OCI-LY7 (cell line): ENCODE measurements around the gene SEC14L2.

Experiments used
- EZH2phosphoT487 ChIP-seq: fragments of 200-600 bp; sonication (generic); IDR thresholded peaks from 2 replicates; pipeline ENCODE4 v1.6.1; 2018; ENCODE audit warnings: low read depth, borderline replicate concordance, mild to moderate bottlenecking, mixed run types, antibody characterized with exemption, low read length, moderate library complexity, mixed read lengths
- TF ChIP-seq, protein P1 (sequence below): fragments of 200-600 bp; sonication (generic); conservative IDR thresholded peaks from 2 replicates; pipeline ENCODE4 v1.5.1; 2014; ENCODE audit warnings: mild to moderate bottlenecking, antibody characterized with exemption, low read length, moderate library complexity, mixed read lengths

DNA sequence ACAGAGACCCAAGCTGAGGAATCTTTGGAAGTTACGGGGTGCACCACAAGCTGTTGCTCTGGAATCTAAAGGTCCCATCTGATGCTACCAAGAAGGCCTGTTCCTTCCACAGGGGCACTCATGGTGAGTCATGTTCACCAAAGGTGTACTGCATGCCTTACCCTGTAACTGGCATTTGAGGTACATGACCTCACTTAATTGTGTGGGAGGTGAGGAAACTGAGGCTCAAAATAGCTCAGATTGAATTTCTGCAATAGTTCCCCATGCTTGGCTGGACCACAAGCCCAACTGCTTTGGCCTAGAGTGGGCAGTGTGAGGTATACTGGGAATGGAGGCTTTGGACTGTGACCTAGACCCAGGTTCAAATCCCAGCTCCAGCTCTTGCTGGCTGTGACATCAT, 37.0 kb downstream of the SEC14L2 start:
- TF ChIP-seq, protein P1, sequence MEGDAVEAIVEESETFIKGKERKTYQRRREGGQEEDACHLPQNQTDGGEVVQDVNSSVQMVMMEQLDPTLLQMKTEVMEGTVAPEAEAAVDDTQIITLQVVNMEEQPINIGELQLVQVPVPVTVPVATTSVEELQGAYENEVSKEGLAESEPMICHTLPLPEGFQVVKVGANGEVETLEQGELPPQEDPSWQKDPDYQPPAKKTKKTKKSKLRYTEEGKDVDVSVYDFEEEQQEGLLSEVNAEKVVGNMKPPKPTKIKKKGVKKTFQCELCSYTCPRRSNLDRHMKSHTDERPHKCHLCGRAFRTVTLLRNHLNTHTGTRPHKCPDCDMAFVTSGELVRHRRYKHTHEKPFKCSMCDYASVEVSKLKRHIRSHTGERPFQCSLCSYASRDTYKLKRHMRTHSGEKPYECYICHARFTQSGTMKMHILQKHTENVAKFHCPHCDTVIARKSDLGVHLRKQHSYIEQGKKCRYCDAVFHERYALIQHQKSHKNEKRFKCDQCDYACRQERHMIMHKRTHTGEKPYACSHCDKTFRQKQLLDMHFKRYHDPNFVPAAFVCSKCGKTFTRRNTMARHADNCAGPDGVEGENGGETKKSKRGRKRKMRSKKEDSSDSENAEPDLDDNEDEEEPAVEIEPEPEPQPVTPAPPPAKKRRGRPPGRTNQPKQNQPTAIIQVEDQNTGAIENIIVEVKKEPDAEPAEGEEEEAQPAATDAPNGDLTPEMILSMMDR: no peak
- TF ChIP-seq EZH2phosphoT487: no peak
